Measurements from ENCODE around the gene KCNJ15. TPM values are rescaled to one million over a fixed set of nuclear protein-coding genes. Genes with fewer than 3 reads are reported as not detected.

KCNJ15 gene
- total and polyA plus RNA-seq, 10 of the 15 experiments (the other 5 are each of a cell fraction or from before 2014, with no cell fraction given): 0.05 to 2.7 (median 0.33) TPM; not detected in 6

DNA sequence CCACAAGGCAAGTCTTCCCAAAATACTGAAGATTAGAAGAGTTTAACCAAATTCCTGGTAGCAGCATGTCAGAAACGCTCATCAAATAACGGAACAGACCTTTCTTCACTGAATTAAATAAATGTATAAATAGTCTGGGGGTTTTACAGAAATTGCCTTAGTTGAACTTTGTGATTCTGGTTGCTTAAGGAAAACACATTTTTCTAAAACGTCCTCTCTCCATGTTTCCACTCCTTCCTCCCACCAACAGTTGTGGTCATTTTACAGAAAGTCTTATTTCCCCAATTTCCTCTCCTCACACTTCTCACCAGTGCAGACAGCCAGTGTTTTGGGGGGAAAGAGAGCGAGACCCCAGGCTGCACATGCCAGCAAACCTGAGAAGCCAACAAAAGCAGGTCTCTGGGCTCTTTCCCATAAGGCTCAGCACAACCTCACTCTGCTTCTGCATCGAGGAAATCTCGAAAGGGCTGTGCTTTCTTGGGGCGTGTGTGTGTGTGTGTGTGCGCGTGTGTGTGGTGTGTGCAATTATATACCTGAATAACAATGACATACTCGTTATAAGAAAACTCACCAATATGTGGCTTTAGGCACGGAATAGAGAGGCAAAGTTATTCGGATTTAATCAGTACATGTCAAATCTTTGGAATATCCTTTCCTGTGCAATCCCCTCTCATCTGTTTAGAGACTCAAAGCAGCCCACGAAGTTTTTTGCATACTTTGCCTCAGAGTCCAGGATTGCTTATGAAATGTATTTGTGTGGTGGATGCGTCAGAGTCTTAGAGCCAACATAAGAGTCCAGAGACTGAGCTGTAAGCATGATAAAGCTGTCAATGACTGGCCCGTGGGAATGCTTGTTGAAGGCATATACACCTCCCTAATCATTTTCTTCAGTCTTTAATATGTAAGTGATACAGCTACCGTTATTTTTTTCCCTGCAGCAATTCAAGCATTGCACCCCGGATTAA lies 2.0 kb downstream of the KCNJ15 start:
- no peaks in the 10 kb centered on the region; the same call in 2 of the 3 replicates for H3K9me3 ChIP-seq (replicated peaks; ENCODE audit: control insufficient read depth, insufficient read depth, low read length)
- H3K36me3 ChIP-seq (ENCODE audit: control insufficient read depth in 2 of 2, insufficient read depth in 2 of 2, low read length in 1 of 2): no peaks in the 10 kb centered on the region
- H3K79me2 ChIP-seq (ENCODE audit: control insufficient read depth, insufficient read depth, low read length): no peaks in the 10 kb centered on the region
- intact Hi-C loops (cut with micrococcal nuclease; ENCODE audit: unreplicated experiment): no loop called here
- no peak overlapping the region for H3K4me3 ChIP-seq
- SMC1A ChIA-PET (ENCODE audit: uncharacterized antibody, unreplicated experiment): no interaction called here
- no peaks in the 10 kb centered on the region; a peak in 1 of 4 replicates for H3K27me3 ChIP-seq (replicated peaks in 1 of 2; ENCODE audit: control insufficient read depth in 2 of 2, insufficient read depth in 2 of 2, low read length in 1 of 2)
- RAD21 ChIA-PET (ENCODE audit: unreplicated experiment): no interaction called here
- in situ Hi-C loops (cut with MboI): no loop called here
- no peak for FAIRE-seq
- H3K27ac ChIP-seq (ENCODE audit: control insufficient read depth, insufficient read depth): no peak overlapping the region
- no peaks in the 10 kb centered on the region for H3K4me1 ChIP-seq (ENCODE audit: control insufficient read depth, insufficient read depth, low read length)
- ATAC-seq: no peak
- no peak overlapping the region for H3K9ac ChIP-seq (ENCODE audit: control insufficient read depth, insufficient read depth, low read length)
- no TSS peak for BruUV-seq (replicated peaks)
- POLR2A ChIA-PET: no interaction called here
- no peak for DNase-seq (ENCODE audit: low read depth, low spot score)
- 29% methylated on average over 17 of the region's 17 CpGs for WGBS (ENCODE audit: insufficient coverage, insufficient replicate concordance, low lambda C conversion rate, missing lambda C conversion rate)
- CTCF ChIA-PET: no interaction called here
- H2AFZ ChIP-seq (ENCODE audit: control insufficient read depth, low read depth, low read length): no peak overlapping the region
- H3K4me2 ChIP-seq (ENCODE audit: control insufficient read depth, insufficient read depth): no peak overlapping the region
- H4K20me1 ChIP-seq (ENCODE audit: control insufficient read depth, insufficient read depth): no peaks in the 10 kb centered on the region
- TF ChIP-seq BRCA1 (IDR thresholded peaks at IDR 0.05; ENCODE audit: low read depth, low read length) (no peak), FOXM1 (IDR thresholded peaks at IDR 0.05; ENCODE audit: low read depth, low read length) (no peak), TCF7 (IDR thresholded peaks at IDR 0.05; ENCODE audit: borderline replicate concordance) (no peak), RB1 (IDR thresholded peaks at IDR 0.05; ENCODE audit: borderline replicate concordance) (no peak), FOXK2 (IDR thresholded peaks at IDR 0.05) (no peak), TCF3 (IDR thresholded peaks at IDR 0.05; ENCODE audit: borderline replicate concordance, insufficient read depth, low read depth, low read length) (no peak)
- TF ChIP-seq, protein P1, sequence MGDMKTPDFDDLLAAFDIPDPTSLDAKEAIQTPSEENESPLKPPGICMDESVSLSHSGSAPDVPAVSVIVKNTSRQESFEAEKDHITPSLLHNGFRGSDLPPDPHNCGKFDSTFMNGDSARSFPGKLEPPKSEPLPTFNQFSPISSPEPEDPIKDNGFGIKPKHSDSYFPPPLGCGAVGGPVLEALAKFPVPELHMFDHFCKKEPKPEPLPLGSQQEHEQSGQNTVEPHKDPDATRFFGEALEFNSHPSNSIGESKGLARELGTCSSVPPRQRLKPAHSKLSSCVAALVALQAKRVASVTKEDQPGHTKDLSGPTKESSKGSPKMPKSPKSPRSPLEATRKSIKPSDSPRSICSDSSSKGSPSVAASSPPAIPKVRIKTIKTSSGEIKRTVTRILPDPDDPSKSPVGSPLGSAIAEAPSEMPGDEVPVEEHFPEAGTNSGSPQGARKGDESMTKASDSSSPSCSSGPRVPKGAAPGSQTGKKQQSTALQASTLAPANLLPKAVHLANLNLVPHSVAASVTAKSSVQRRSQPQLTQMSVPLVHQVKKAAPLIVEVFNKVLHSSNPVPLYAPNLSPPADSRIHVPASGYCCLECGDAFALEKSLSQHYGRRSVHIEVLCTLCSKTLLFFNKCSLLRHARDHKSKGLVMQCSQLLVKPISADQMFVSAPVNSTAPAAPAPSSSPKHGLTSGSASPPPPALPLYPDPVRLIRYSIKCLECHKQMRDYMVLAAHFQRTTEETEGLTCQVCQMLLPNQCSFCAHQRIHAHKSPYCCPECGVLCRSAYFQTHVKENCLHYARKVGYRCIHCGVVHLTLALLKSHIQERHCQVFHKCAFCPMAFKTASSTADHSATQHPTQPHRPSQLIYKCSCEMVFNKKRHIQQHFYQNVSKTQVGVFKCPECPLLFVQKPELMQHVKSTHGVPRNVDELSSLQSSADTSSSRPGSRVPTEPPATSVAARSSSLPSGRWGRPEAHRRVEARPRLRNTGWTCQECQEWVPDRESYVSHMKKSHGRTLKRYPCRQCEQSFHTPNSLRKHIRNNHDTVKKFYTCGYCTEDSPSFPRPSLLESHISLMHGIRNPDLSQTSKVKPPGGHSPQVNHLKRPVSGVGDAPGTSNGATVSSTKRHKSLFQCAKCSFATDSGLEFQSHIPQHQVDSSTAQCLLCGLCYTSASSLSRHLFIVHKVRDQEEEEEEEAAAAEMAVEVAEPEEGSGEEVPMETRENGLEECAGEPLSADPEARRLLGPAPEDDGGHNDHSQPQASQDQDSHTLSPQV (IDR thresholded peaks at IDR 0.05): no peak
- TF ChIP-seq, protein P2, sequence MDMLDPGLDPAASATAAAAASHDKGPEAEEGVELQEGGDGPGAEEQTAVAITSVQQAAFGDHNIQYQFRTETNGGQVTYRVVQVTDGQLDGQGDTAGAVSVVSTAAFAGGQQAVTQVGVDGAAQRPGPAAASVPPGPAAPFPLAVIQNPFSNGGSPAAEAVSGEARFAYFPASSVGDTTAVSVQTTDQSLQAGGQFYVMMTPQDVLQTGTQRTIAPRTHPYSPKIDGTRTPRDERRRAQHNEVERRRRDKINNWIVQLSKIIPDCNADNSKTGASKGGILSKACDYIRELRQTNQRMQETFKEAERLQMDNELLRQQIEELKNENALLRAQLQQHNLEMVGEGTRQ (IDR thresholded peaks at IDR 0.05; ENCODE audit: borderline replicate concordance, low read depth, low read length): no peak
- TF ChIP-seq, protein P3, sequence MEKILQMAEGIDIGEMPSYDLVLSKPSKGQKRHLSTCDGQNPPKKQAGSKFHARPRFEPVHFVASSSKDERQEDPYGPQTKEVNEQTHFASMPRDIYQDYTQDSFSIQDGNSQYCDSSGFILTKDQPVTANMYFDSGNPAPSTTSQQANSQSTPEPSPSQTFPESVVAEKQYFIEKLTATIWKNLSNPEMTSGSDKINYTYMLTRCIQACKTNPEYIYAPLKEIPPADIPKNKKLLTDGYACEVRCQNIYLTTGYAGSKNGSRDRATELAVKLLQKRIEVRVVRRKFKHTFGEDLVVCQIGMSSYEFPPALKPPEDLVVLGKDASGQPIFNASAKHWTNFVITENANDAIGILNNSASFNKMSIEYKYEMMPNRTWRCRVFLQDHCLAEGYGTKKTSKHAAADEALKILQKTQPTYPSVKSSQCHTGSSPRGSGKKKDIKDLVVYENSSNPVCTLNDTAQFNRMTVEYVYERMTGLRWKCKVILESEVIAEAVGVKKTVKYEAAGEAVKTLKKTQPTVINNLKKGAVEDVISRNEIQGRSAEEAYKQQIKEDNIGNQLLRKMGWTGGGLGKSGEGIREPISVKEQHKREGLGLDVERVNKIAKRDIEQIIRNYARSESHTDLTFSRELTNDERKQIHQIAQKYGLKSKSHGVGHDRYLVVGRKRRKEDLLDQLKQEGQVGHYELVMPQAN (conservative IDR thresholded peaks at IDR 0.05): no peak
- TF ChIP-seq, protein P4, sequence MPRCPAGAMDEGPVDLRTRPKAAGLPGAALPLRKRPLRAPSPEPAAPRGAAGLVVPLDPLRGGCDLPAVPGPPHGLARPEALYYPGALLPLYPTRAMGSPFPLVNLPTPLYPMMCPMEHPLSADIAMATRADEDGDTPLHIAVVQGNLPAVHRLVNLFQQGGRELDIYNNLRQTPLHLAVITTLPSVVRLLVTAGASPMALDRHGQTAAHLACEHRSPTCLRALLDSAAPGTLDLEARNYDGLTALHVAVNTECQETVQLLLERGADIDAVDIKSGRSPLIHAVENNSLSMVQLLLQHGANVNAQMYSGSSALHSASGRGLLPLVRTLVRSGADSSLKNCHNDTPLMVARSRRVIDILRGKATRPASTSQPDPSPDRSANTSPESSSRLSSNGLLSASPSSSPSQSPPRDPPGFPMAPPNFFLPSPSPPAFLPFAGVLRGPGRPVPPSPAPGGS (IDR thresholded peaks at IDR 0.05; ENCODE audit: borderline replicate concordance, insufficient read depth, low read depth, low read length, poor library complexity, severe bottlenecking): no peak

Data from GM12878 (cell line).